ENCODE measurements around the gene TYROBP.

TYROBP gene

DNA sequence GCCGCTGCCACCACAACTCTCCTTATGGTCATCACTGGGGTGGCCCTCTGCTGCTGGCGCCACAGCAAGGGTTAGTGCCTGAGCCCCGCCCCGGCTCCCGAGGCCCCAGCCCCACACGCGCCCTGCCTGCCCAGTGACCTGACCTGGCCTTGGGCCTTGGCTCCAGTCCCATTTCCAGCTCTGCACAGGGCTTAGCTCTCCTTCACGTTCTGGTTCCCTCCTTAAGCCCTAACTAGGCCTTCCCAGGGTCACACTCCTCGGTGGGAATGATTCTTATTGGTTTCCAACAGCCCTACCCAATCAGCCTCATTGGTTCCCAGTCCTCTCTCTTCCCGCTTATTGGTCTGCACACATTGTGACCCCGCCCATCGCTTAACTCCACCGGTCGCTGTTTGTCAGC lies 45.6 kb downstream of the TYROBP start:
- Histone ChIP-seq H3K4me1 (ENCODE audit: low read length) (no peaks in the 10 kb centered on the region), H3K79me2 (ENCODE audit: low read length) (no peaks in the 10 kb centered on the region), H3K27me3 (replicated peaks; ENCODE audit: insufficient read depth, low read length) (peaks cover 92% of the 10 kb centered on the region), H3K4me3 (ENCODE audit: low read length) (no peak overlapping the region), H4K20me1 (ENCODE audit: insufficient read depth, low read length) (no peaks in the 10 kb centered on the region), H3K9ac (ENCODE audit: low read length) (no peak overlapping the region), H3K4me2 (ENCODE audit: low read depth, low read length) (no peak overlapping the region), H3K9me3 (replicated peaks; ENCODE audit: insufficient read depth, low read length) (no peaks in the 10 kb centered on the region), H3K36me3 (replicated peaks; ENCODE audit: insufficient read depth, low read length) (no peaks in the 10 kb centered on the region), H3K9me2 (replicated peaks; ENCODE audit: insufficient read depth, low read length) (no peaks in the 10 kb centered on the region), H3K27ac (ENCODE audit: low read length) (no peak overlapping the region), H2AFZ (ENCODE audit: low read length) (no peak overlapping the region), H3F3A (ENCODE audit: insufficient read depth, low read length) (no peaks in the 10 kb centered on the region)
- no peak for TF ChIP-seq CTCF (IDR thresholded peaks at IDR 0.05; ENCODE audit: low read length)
- TF ChIP-seq EZH2phosphoT487 (IDR thresholded peaks at IDR 0.05; ENCODE audit: low read length): no peak
- DNase-seq: no peak

DNA sequence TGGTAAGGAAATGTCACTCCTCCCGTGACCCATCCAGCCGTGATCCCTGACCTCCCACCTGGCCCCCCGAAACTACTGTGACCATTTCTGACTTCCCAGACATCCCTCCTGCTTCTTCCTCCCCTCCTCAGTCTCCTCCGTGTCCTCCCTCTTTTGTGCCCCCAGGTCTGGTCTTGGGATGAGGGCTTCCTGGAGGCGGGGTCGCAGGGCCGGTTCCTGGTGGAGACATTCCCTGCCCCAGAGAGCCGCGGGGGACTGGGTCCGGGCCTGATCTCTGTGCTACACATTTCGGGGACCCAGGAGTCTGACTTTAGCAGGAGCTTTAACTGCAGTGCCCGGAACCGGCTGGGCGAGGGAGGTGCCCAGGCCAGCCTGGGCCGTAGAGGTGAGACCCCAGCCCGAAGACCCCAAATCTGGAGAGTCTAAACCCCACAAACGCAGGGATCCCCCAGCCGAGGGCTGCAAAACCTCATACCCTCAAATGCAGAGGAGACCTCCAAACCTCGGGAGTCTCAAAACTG lies 46.4 kb downstream of the TYROBP start:
- no peak overlapping the region for H3K4me2 ChIP-seq (ENCODE audit: low read depth, low read length)

DNA sequence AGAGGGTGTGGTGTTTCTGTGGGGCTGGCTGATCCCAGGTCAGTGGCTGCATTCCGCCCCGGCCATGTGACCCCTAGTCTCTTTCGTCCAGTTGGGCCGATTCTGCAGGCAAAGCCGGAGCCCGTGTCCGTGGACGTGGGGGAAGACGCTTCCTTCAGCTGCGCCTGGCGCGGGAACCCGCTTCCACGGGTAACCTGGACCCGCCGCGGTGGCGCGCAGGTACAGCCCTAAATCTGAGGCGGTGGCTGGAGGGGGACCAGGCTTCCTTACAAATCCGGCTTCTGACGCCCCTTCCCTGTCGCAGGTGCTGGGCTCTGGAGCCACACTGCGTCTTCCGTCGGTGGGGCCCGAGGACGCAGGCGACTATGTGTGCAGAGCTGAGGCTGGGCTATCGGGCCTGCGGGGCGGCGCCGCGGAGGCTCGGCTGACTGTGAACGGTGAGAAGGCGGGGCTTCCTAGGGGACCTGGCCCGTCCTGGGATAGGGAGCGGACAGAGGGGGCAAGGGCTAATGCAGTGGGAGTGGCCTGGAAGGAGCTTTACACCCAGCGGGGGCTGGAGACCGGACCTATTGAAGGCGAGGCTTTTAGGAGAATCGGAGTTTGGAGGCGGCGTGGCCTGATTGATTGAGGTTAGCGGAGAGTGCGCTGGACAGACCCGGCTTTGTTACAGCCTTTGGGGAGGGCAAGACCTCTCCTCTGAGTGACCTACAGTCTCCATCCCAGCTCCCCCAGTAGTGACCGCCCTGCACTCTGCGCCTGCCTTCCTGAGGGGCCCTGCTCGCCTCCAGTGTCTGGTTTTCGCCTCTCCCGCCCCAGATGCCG lies 47.1 kb downstream of the TYROBP start:
- no peak overlapping the region for H3K27ac ChIP-seq (ENCODE audit: low read length)
- no peak for DNase-seq
- no peaks in the 10 kb centered on the region for H3K4me1 ChIP-seq (ENCODE audit: low read length)
- H3K4me2 ChIP-seq (ENCODE audit: low read depth, low read length): no peak overlapping the region
- no peaks in the 10 kb centered on the region for H3K36me3 ChIP-seq (replicated peaks; ENCODE audit: insufficient read depth, low read length)
- no peak overlapping the region for H2AFZ ChIP-seq (ENCODE audit: low read length)
- no peaks in the 10 kb centered on the region for H4K20me1 ChIP-seq (ENCODE audit: insufficient read depth, low read length)
- no peak for TF ChIP-seq EZH2 (optimal IDR thresholded peaks at IDR 0.05; ENCODE audit: low read depth, low read length)
- no peak for TF ChIP-seq CTCF (IDR thresholded peaks at IDR 0.05; ENCODE audit: low read length)
- no peak for TF ChIP-seq EZH2phosphoT487 (IDR thresholded peaks at IDR 0.05; ENCODE audit: low read length)
- H3K9me3 ChIP-seq (replicated peaks; ENCODE audit: insufficient read depth, low read length): no peaks in the 10 kb centered on the region
- H3K9ac ChIP-seq (ENCODE audit: low read length): no peak overlapping the region
- H3K79me2 ChIP-seq (ENCODE audit: low read length): no peaks in the 10 kb centered on the region
- H3F3A ChIP-seq (ENCODE audit: insufficient read depth, low read length): no peaks in the 10 kb centered on the region
- H3K9me2 ChIP-seq (replicated peaks; ENCODE audit: insufficient read depth, low read length): no peaks in the 10 kb centered on the region
- H3K4me3 ChIP-seq (ENCODE audit: low read length): no peak overlapping the region
- H3K27me3 ChIP-seq (replicated peaks; ENCODE audit: insufficient read depth, low read length): peaks cover 93% of the 10 kb centered on the region

More for the DNA sequence above, 46.4 kb downstream of the TYROBP start:
- no peaks in the 10 kb centered on the region for H3K9me2 ChIP-seq (replicated peaks; ENCODE audit: insufficient read depth, low read length)
- no peaks in the 10 kb centered on the region for H3K9me3 ChIP-seq (replicated peaks; ENCODE audit: insufficient read depth, low read length)
- TF ChIP-seq EZH2 (optimal IDR thresholded peaks at IDR 0.05; ENCODE audit: low read depth, low read length): no peak
- no peak for TF ChIP-seq EZH2phosphoT487 (IDR thresholded peaks at IDR 0.05; ENCODE audit: low read length)
- no peak for TF ChIP-seq CTCF (IDR thresholded peaks at IDR 0.05; ENCODE audit: low read length)
- no peaks in the 10 kb centered on the region for H3F3A ChIP-seq (ENCODE audit: insufficient read depth, low read length)
- H3K4me3 ChIP-seq (ENCODE audit: low read length): no peak overlapping the region
- no peaks in the 10 kb centered on the region for H3K4me1 ChIP-seq (ENCODE audit: low read length)
- no peak overlapping the region for H3K9ac ChIP-seq (ENCODE audit: low read length)
- DNase-seq: no peak
- H3K79me2 ChIP-seq (ENCODE audit: low read length): no peaks in the 10 kb centered on the region
- no peaks in the 10 kb centered on the region for H3K36me3 ChIP-seq (replicated peaks; ENCODE audit: insufficient read depth, low read length)
- no peaks in the 10 kb centered on the region for H4K20me1 ChIP-seq (ENCODE audit: insufficient read depth, low read length)
- H2AFZ ChIP-seq (ENCODE audit: low read length): no peak overlapping the region
- H3K27ac ChIP-seq (ENCODE audit: low read length): no peak overlapping the region
- peaks cover 93% of the 10 kb centered on the region for H3K27me3 ChIP-seq (replicated peaks; ENCODE audit: insufficient read depth, low read length)

Measured in MM.1S (cell line).